Measurements from ENCODE around the gene CAMK2B.

CAMK2B gene

DNA sequence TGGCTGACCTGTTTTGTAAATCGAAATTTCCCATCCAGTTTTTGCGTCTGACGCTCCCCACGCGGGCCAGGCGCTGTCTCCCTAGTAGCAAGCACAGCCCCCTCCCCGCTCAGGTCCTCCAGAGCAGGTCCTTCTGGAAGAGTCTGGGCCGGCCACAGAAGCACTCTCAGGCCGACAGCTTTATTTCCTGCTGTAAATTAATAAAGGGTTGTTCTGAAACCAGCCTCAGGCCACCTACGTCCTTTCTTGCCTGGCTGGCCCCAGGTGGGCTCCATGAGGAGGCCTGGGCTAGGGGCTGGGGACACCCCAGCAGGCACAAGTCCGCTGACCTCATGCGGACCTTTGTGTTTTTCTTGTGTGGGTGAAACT is 35.2 kb downstream of the CAMK2B start:
- no peak for TF ChIP-seq CTCF (IDR thresholded peaks at IDR 0.05; ENCODE audit: borderline replicate concordance, control extremely low read depth, extremely low read depth, insufficient read depth, missing control alignments)
- DNase-seq (ENCODE audit: low spot score) = no peak
- in situ Hi-C loops (cut with MboI; ENCODE audit: low sequenced_read_pairs, unreplicated experiment) = no loop called here

DNA sequence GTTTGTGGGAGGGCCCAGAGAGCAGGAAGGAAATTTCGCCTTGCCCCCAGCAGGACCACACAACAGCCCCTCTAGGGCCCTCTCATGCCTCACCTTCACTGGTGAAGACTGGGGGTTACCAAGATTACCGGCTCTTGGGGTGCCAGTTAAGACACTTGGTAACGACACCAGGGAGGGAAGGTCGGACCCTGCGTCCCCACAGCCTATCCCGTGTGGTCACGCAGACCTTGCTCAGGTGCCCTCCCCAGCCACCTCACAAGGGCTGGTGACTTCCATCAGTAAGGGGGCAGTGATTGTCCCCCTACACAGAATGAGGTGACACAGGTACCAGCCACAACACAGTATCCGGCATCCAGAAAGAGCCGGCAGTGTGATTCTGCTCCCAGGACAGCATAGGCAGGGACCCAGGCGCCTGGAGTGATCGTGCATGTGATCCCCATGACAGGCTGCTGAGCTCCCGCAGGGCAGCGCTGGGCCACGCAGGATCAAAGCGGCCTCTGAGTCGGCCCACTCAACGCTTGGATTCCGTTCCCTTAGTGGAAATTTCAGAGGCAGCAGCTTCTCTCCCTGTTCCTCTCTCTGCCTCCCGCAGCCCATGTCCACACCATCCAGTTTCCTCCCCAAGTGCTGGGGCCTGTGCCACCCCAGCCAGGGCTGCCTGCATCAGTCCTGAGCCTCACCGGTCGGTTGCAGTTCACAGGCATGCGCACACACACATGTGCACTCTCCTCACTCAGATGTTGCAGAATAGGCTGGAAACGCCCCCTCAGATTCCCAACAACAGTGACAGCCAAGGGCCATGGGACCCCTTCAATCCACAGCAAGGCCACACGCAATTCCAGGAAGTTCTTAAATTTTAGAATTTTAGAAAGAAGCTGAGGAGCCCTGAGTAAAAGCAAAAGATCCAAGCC is 35.8 kb downstream of the CAMK2B start:
- no peak for DNase-seq (ENCODE audit: low spot score)
- in situ Hi-C loops (cut with MboI; ENCODE audit: low sequenced_read_pairs, unreplicated experiment) = no loop called here
- TF ChIP-seq CTCF (IDR thresholded peaks at IDR 0.05; ENCODE audit: borderline replicate concordance, control extremely low read depth, extremely low read depth, insufficient read depth, missing control alignments) = no peak

DNA sequence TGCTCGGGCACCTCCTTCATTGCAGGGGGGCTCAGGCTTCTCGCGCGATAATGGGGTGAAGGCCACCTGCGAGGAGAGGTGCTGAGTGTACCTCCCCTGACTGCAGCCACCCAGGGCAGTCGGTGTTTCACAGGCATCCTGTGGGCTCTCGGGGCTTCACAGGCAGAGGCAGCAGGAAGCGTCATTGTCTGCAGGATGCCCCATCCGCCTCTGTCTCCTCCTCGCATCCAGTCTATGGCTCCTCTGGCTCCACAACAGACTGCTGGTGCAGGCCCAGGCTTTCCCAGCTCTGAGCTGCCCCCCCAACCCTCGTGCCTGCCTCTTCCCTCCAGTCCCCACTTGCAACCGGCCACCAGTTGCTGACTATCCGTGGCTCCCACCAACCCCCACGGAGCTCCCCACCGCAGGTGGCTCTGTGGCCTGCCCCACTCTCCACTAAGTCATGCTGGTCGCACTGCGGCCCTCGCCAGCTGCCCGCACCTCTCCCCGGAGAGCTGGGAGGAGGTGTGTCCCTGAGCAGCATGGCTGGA is 36.5 kb downstream of the CAMK2B start:
- no peak for TF ChIP-seq CTCF (IDR thresholded peaks at IDR 0.05; ENCODE audit: borderline replicate concordance, control extremely low read depth, extremely low read depth, insufficient read depth, missing control alignments)
- in situ Hi-C loops (cut with MboI; ENCODE audit: low sequenced_read_pairs, unreplicated experiment) = no loop called here
- no peak for DNase-seq (ENCODE audit: low spot score)

DNA sequence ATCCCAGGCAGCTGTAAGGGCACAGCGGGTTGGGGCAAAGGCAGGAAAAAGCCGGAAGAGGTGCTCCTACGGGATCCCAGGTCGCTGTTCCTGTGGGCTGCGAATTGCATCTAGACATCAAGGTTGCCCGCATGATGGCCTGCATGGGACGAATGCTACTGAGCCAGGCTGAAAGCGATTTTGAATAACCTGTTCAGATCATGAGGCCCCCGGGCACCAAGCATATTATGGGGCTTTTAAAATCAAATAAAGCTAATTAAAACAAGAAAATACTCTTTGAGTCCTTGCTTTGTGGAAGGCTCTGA is 37.1 kb downstream of the CAMK2B start:
- no peak for DNase-seq (ENCODE audit: low spot score)
- no peak for TF ChIP-seq CTCF (IDR thresholded peaks at IDR 0.05; ENCODE audit: borderline replicate concordance, control extremely low read depth, extremely low read depth, insufficient read depth, missing control alignments)
- in situ Hi-C loops (cut with MboI; ENCODE audit: low sequenced_read_pairs, unreplicated experiment) = no loop called here

- in situ Hi-C loops (cut with MboI; ENCODE audit: low sequenced_read_pairs, unreplicated experiment) = no loop called here
- TF ChIP-seq CTCF (IDR thresholded peaks at IDR 0.05; ENCODE audit: borderline replicate concordance, control extremely low read depth, extremely low read depth, insufficient read depth, missing control alignments) = no peak
- no peak for DNase-seq (ENCODE audit: low spot score)
These were observed 37.7 kb downstream of the CAMK2B start for GRCh38 chr7:44287488-44288380.

- in situ Hi-C loops (cut with MboI; ENCODE audit: low sequenced_read_pairs, unreplicated experiment) = no loop called here
- no peak for DNase-seq (ENCODE audit: low spot score)
- TF ChIP-seq CTCF (IDR thresholded peaks at IDR 0.05; ENCODE audit: borderline replicate concordance, control extremely low read depth, extremely low read depth, insufficient read depth, missing control alignments) = no peak
These were observed 38.5 kb downstream of the CAMK2B start for GRCh38 chr7:44286618-44287487.
